GM12873 (cell line): ENCODE results near the gene PAQR3.
A peak's percentile ranks its signal among the peaks of the same experiment; 100 is the strongest.

Source experiments
- CTCF ChIP-seq: IDR thresholded peaks from 2 replicates; pipeline ENCODE4 v1.5.1; 2012; ENCODE audit warnings: low read depth, mild to moderate bottlenecking, moderate library complexity, low read length, control low read depth; ENCODE audit not compliant: insufficient read depth; ENCODE audit errors: missing control alignments

Gene PAQR3

GRCh38 chr4:78928835-78929234 is 10.4 kb downstream of the PAQR3 start:
- TF ChIP-seq CTCF, result no peak

GRCh38 chr4:78926826-78927225 is 12.4 kb downstream of the PAQR3 start:
- TF ChIP-seq CTCF, result no peak

GRCh38 chr4:78923464-78924312 is 15.6 kb downstream of the PAQR3 start:
- peak; percentile 24 for TF ChIP-seq CTCF

GRCh38 chr4:78922207-78922606 is 17.0 kb downstream of the PAQR3 start:
- no peak for TF ChIP-seq CTCF

- no peak for TF ChIP-seq CTCF
These were observed 28.6 kb downstream of the PAQR3 start for GRCh38 chr4:78910612-78911011.

- TF ChIP-seq CTCF, result no peak
These were observed 31.6 kb downstream of the PAQR3 start for GRCh38 chr4:78907638-78908037.

- TF ChIP-seq CTCF, result no peak
These were observed 35.1 kb downstream of the PAQR3 start for GRCh38 chr4:78904143-78904542.
